Ovary (tissue), 3 donors: ENCODE data around the gene PLXNB3.

Experiments used
- CTCF ChIP-seq, 3 donors: fragments of 450-650 bp in 2 of 3; fragments of 200-600 bp in 1 of 3; IDR thresholded peaks; one replicate each; pipeline versions ENCODE4 v1.5.1 to v1.8.0; 2016 to 2022; ENCODE audit warnings: antibody characterized with exemption in 3 of 3, mild to moderate bottlenecking in 1 of 3
- EP300 ChIP-seq: sonication (generic); formaldehyde crosslinking; IDR thresholded peaks from one replicate; pipeline ENCODE4 v1.6.1; 2017; ENCODE audit warnings: antibody characterized with exemption
- POLR2A ChIP-seq: fragments of 450-650 bp; IDR thresholded peaks from one replicate; pipeline ENCODE4 v1.6.1; 2017; ENCODE audit warnings: antibody characterized with exemption, mild to moderate bottlenecking, moderate library complexity
- donor health status: DM: no; HTN: no; CAD: no.

- no peak for TF ChIP-seq CTCF (IDR thresholded peaks at IDR 0.05)
- no peak for TF ChIP-seq EP300
- TF ChIP-seq POLR2A = no peak
Measured at GRCh38 chrX:153722704-153723350, 41.2 kb upstream of the PLXNB3 start.
